ENCODE measurements around the gene KCND2. TPM values are rescaled to one million over a fixed set of nuclear protein-coding genes. Genes with fewer than 3 reads are reported as not detected.

KCND2 gene
- total RNA-seq, 1 donor from 2014 or later, result 2.9 TPM

DNA sequence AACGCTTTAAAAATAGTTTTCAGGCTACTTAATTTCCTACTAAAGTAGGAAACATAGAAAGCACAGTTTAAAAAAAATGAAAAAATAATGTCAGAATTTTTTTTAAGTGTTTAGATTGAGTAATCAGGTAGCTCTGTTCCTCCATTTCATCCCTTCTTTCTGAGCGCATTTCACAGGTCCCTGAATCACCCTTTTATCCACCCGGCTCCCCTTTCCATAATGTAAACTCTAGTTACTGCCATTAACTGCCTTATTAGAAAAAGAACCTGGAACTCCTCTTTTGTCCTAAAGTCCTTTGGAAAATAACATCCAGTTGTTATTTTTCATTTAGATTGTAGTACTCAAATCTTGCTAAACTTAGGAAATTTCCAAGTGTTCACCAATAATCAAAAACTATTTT is 5.8 kb downstream of the KCND2 start:
- no peaks in the 10 kb centered on the region for H3K9me3 ChIP-seq (ENCODE audit: low read depth)
- no peak overlapping the region for H3K4me3 Mint-ChIP-seq
- H3K36me3 Mint-ChIP-seq, result no peaks in the 10 kb centered on the region
- H3K9me3 Mint-ChIP-seq, result peaks cover 3% of the 10 kb centered on the region
- H2AFZ ChIP-seq (replicated peaks), result no peak overlapping the region
- no peak overlapping the region for H3K27ac ChIP-seq
- DNase-seq (ENCODE audit: low spot score), result no peak
- no peak for TF ChIP-seq EZH2phosphoT487 (IDR thresholded peaks at IDR 0.05)
- TF ChIP-seq EZH2 (IDR thresholded peaks at IDR 0.05), result no peak
- TF ChIP-seq, protein P1, sequence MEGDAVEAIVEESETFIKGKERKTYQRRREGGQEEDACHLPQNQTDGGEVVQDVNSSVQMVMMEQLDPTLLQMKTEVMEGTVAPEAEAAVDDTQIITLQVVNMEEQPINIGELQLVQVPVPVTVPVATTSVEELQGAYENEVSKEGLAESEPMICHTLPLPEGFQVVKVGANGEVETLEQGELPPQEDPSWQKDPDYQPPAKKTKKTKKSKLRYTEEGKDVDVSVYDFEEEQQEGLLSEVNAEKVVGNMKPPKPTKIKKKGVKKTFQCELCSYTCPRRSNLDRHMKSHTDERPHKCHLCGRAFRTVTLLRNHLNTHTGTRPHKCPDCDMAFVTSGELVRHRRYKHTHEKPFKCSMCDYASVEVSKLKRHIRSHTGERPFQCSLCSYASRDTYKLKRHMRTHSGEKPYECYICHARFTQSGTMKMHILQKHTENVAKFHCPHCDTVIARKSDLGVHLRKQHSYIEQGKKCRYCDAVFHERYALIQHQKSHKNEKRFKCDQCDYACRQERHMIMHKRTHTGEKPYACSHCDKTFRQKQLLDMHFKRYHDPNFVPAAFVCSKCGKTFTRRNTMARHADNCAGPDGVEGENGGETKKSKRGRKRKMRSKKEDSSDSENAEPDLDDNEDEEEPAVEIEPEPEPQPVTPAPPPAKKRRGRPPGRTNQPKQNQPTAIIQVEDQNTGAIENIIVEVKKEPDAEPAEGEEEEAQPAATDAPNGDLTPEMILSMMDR (IDR thresholded peaks at IDR 0.05), result no peak
- no peak overlapping the region for H3K4me2 ChIP-seq
- no peaks in the 10 kb centered on the region for H3K4me1 ChIP-seq
- no peak overlapping the region for H3K27ac Mint-ChIP-seq
- H3K27me3 ChIP-seq, result peaks cover 13% of the 10 kb centered on the region
- peaks cover 9% of the 10 kb centered on the region for H3K27me3 Mint-ChIP-seq (ENCODE audit: insufficient read depth, low read depth)
- peaks cover 4% of the 10 kb centered on the region for H3K4me1 Mint-ChIP-seq
- peaks cover 5% of the 10 kb centered on the region for H3F3A ChIP-seq (ENCODE audit: low read depth)
- H4K20me1 ChIP-seq (ENCODE audit: low read depth), result no peaks in the 10 kb centered on the region
- H3K79me2 ChIP-seq (ENCODE audit: low read depth), result no peaks in the 10 kb centered on the region
- H3K4me3 ChIP-seq, result no peak overlapping the region
- no peaks in the 10 kb centered on the region for H3K36me3 ChIP-seq
- H3K9ac ChIP-seq, result no peak overlapping the region

DNA sequence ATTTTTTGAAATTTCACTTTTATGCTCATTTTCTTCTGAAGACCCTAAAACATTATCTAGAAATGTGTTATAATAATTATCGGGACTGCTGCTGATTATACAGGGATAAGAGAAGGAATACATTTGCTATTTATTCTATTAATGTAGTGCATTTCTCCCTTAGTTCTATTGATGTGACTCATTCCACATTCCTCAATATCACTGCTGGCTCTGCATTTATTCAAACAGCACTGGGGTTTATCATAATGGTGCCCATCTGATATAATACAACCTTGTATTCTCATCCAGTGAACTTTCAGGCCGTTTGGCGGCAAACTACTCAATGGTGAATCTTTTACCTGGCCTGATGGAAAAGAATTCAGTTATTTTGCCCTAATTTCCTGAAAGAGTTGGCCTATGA is 7.8 kb downstream of the KCND2 start:
- TF ChIP-seq EZH2 (IDR thresholded peaks at IDR 0.05), result no peak
- TF ChIP-seq, protein P1 (IDR thresholded peaks at IDR 0.05), result no peak
- no peak for TF ChIP-seq EZH2phosphoT487 (IDR thresholded peaks at IDR 0.05)
- no peaks in the 10 kb centered on the region for H3K9me3 ChIP-seq (ENCODE audit: low read depth)
- H3K27ac Mint-ChIP-seq, result no peak overlapping the region
- no peaks in the 10 kb centered on the region for H3K4me1 ChIP-seq
- H3K9me3 Mint-ChIP-seq, result no peaks in the 10 kb centered on the region
- no peaks in the 10 kb centered on the region for H3K36me3 ChIP-seq
- H3F3A ChIP-seq (ENCODE audit: low read depth), result no peaks in the 10 kb centered on the region
- H3K4me1 Mint-ChIP-seq, result no peaks in the 10 kb centered on the region
- H3K9ac ChIP-seq, result no peak overlapping the region
- no peak overlapping the region for H3K27ac ChIP-seq
- H3K4me3 Mint-ChIP-seq, result no peak overlapping the region
- H3K4me2 ChIP-seq, result no peak overlapping the region
- DNase-seq (ENCODE audit: low spot score), result no peak
- H2AFZ ChIP-seq (replicated peaks), result no peak overlapping the region
- no peaks in the 10 kb centered on the region for H3K27me3 ChIP-seq
- no peaks in the 10 kb centered on the region for H3K79me2 ChIP-seq (ENCODE audit: low read depth)
- no peaks in the 10 kb centered on the region for H3K27me3 Mint-ChIP-seq (ENCODE audit: insufficient read depth, low read depth)
- no peak overlapping the region for H3K4me3 ChIP-seq
- H3K36me3 Mint-ChIP-seq, result no peaks in the 10 kb centered on the region
- no peaks in the 10 kb centered on the region for H4K20me1 ChIP-seq (ENCODE audit: low read depth)

DNA sequence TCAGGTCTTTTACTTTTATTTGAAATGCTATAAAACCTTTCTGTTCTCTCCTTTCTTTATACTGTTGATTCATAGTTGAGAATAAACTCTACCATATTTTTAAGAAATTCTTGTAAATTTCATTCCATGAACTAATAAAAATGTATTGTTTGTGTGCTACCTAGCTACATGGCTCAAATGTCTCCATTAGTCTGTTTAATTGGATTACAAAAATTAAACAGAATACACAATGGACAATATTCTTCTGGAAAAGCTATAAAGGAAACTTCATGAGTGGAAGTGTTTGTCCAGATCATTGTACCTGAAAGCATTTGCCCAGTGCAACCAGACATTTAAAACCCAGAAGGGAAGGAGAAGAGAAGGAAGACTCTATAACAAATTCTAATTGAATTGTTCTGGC is 20.1 kb downstream of the KCND2 start:
- no peaks in the 10 kb centered on the region for H3F3A ChIP-seq (ENCODE audit: low read depth)
- no peak overlapping the region for H2AFZ ChIP-seq (replicated peaks)
- H3K27me3 ChIP-seq, result no peaks in the 10 kb centered on the region
- H3K27ac ChIP-seq, result no peak overlapping the region
- H3K4me1 ChIP-seq, result no peaks in the 10 kb centered on the region
- no peaks in the 10 kb centered on the region for H3K4me1 Mint-ChIP-seq
- peaks cover 2% of the 10 kb centered on the region for H3K27me3 Mint-ChIP-seq (ENCODE audit: insufficient read depth, low read depth)
- no peaks in the 10 kb centered on the region for H3K9me3 ChIP-seq (ENCODE audit: low read depth)
- no peak overlapping the region for H3K4me3 ChIP-seq
- no peaks in the 10 kb centered on the region for H3K36me3 ChIP-seq
- no peak overlapping the region for H3K27ac Mint-ChIP-seq
- no peaks in the 10 kb centered on the region for H3K9me3 Mint-ChIP-seq
- H3K36me3 Mint-ChIP-seq, result no peaks in the 10 kb centered on the region
- no peak overlapping the region for H3K9ac ChIP-seq
- H4K20me1 ChIP-seq (ENCODE audit: low read depth), result no peaks in the 10 kb centered on the region
- DNase-seq (ENCODE audit: low spot score), result no peak
- H3K4me3 Mint-ChIP-seq, result no peak overlapping the region
- H3K4me2 ChIP-seq, result no peak overlapping the region
- no peak for TF ChIP-seq EZH2 (IDR thresholded peaks at IDR 0.05)
- TF ChIP-seq, protein P1 (IDR thresholded peaks at IDR 0.05), result no peak
- no peak for TF ChIP-seq EZH2phosphoT487 (IDR thresholded peaks at IDR 0.05)
- H3K79me2 ChIP-seq (ENCODE audit: low read depth), result no peaks in the 10 kb centered on the region
